GM23338 (cell line): ENCODE data around the gene LIX1L. TPM values are rescaled to one million over a fixed set of nuclear protein-coding genes. Genes with fewer than 3 reads are reported as not detected.

Experiments used
- ATAC-seq: fragments of 200-7000 bp; cut with Tn5 transposase; 3 replicates; pipeline ENCODE4 v1.9.1; 2020
- DNase-seq: peaks from one replicate; pipeline ENCODE4 v3.0.0-alpha.2; 2015; ENCODE audit warnings: low spot score
- H2AFZ ChIP-seq: fragments of 200-600 bp; sonication (generic); 2 replicates; pipeline ENCODE4 v1.8.0; 2016; ENCODE audit warnings: antibody characterized with exemption, mild to moderate bottlenecking, moderate library complexity
- H3F3A ChIP-seq: fragments of 200-600 bp; sonication (generic); replicated peaks from 2 replicates; pipeline ENCODE4 v1.8.0; 2017; ENCODE audit warnings: antibody characterized with exemption, mixed run types, low read depth
- H3K27ac ChIP-seq: fragments of 200-600 bp; sonication (generic); 2 replicates; pipeline ENCODE4 v1.6.1; 2016; ENCODE audit warnings: low read depth
- H3K27me3 ChIP-seq: fragments of 200-600 bp; sonication (generic); 2 replicates; pipeline ENCODE4 v1.8.0; 2016; ENCODE audit warnings: mild to moderate bottlenecking, mixed run types, moderate library complexity; ENCODE audit not compliant: insufficient read depth
- H3K36me3 ChIP-seq: fragments of 200-600 bp; sonication (generic); 2 replicates; pipeline ENCODE4 v1.8.0; 2016; ENCODE audit warnings: mild to moderate bottlenecking; ENCODE audit not compliant: insufficient read depth
- H3K4me1 ChIP-seq: fragments of 200-600 bp; sonication (generic); 2 replicates; pipeline ENCODE4 v1.8.0; 2016; ENCODE audit warnings: mild to moderate bottlenecking, moderate library complexity; ENCODE audit not compliant: insufficient read depth
- H3K4me2 ChIP-seq: fragments of 200-600 bp; sonication (generic); 2 replicates; pipeline ENCODE4 v1.7.1; 2017; ENCODE audit warnings: mixed run types
- H3K4me3 ChIP-seq: fragments of 200-600 bp; sonication (generic); 2 replicates; pipeline ENCODE4 v1.6.1; 2016; ENCODE audit warnings: mixed run types
- H3K79me2 ChIP-seq: fragments of 200-600 bp; sonication (generic); replicated peaks from 2 replicates; pipeline ENCODE4 v1.8.0; 2017; ENCODE audit warnings: mild to moderate bottlenecking; ENCODE audit not compliant: insufficient read depth
- H3K9me2 ChIP-seq: fragments of 200-600 bp; sonication (generic); 2 replicates; pipeline ENCODE4 v1.8.0; 2017; ENCODE audit not compliant: insufficient read depth
- H4K20me1 ChIP-seq: fragments of 200-600 bp; sonication (generic); replicated peaks from 2 replicates; pipeline ENCODE4 v1.8.0; 2017; ENCODE audit warnings: mild to moderate bottlenecking; ENCODE audit not compliant: insufficient read depth
- H3K27ac Mint-ChIP-seq: 2 replicates; pipeline ENCODE4 v1.8.0; 2020; ENCODE audit warnings: inconsistent platforms, mild to moderate bottlenecking, moderate library complexity, mixed read lengths
- H3K27me3 Mint-ChIP-seq: 3 replicates; pipeline ENCODE4 v1.8.0; 2022; ENCODE audit warnings: low read depth, mild to moderate bottlenecking, moderate library complexity, mixed read lengths, inconsistent platforms; ENCODE audit not compliant: insufficient read depth, poor library complexity
- H3K36me3 Mint-ChIP-seq: 3 replicates; pipeline ENCODE4 v1.8.0; 2021; ENCODE audit warnings: low read depth, mild to moderate bottlenecking, inconsistent platforms, moderate library complexity, mixed read lengths
- H3K4me1 Mint-ChIP-seq: 3 replicates; pipeline ENCODE4 v1.8.0; 2020; ENCODE audit warnings: mild to moderate bottlenecking, inconsistent platforms, mixed read lengths
- H3K4me3 Mint-ChIP-seq: 3 replicates; pipeline ENCODE4 v1.8.0; 2021; ENCODE audit warnings: moderate library complexity, mild to moderate bottlenecking, inconsistent platforms, mixed read lengths
- H3K9me3 Mint-ChIP-seq: 3 replicates; pipeline ENCODE4 v1.8.0; 2020; ENCODE audit warnings: moderate library complexity, mild to moderate bottlenecking, inconsistent platforms, mixed read lengths
- CREB1 ChIP-seq: fragments of 250-450 bp; sonication (Bioruptor Pico); IDR thresholded peaks from 2 replicates; pipeline ENCODE4 v1.5.0; 2020; ENCODE audit warnings: low read depth, mild to moderate bottlenecking, moderate library complexity
- CTCF ChIP-seq, 2 experiments: fragments of 200-600 bp in 1 of 2; sonication (generic) in 1 of 2; conservative IDR thresholded peaks; 2 replicates each; pipeline versions ENCODE4 v1.5.1 to v1.6.1; 2016 to 2017; ENCODE audit warnings: antibody characterized with exemption in 2 of 2, low read depth in 2 of 2, mild to moderate bottlenecking in 2 of 2, moderate library complexity in 1 of 2
- EZH2 ChIP-seq: fragments of 200-600 bp; sonication (generic); IDR thresholded peaks from one replicate; pipeline ENCODE4 v1.8.0; 2017; ENCODE audit warnings: antibody characterized with exemption, mild to moderate bottlenecking, low read depth; ENCODE audit not compliant: unreplicated experiment
- POLR2AphosphoS5 ChIP-seq: IDR thresholded peaks from 2 replicates; pipeline ENCODE4 v1.6.1; 2016; ENCODE audit warnings: antibody characterized with exemption, low read depth
- ZNF331 ChIP-seq: fragments of 250-450 bp; sonication (Bioruptor Pico); IDR thresholded peaks from 2 replicates; pipeline ENCODE4 v1.5.0; 2020; ENCODE audit warnings: low read depth, mild to moderate bottlenecking, moderate library complexity
- ZNF462 ChIP-seq: fragments of 250-450 bp; sonication (Bioruptor Pico); IDR thresholded peaks from 2 replicates; pipeline ENCODE4 v1.5.0; 2020; ENCODE audit warnings: mild to moderate bottlenecking, moderate library complexity
- polyA plus RNA-seq: library from polyadenylated mRNA; unstranded; fragments of >200 nt; fragmentation: Nextera tagmentation; extraction: Ambion mirVana; gene quantifications from 2 replicates; pipeline ENCODE4 v1.2.1, GENCODE V29; 2016
- total RNA-seq: library from RNA; depleted of rRNA; stranded (reverse); fragments of >200 nt; shearing (Covaris generic); gene quantifications from 2 replicates; pipeline ENCODE4 v1.2.3, GENCODE V29; 2014

LIX1L gene
- total and polyA plus RNA-seq, 2 experiments from 2014 or later: 0.76 to 2.6 TPM

- TF ChIP-seq ZNF462 (CRISPR knock-in tag): no peak
Measured at GRCh38 chr1:145961109-145961424, 3.2 kb upstream of the LIX1L start (continued).

GRCh38 chr1:145960468-145961108 lies 2.8 kb upstream of the LIX1L start:
- peak; percentile 92 for DNase-seq
- Histone ChIP-seq H3K4me1 (peaks cover 32% of the 10 kb centered on the region), H3K27ac (no peak overlapping the region), H3K9me2 (no peaks in the 10 kb centered on the region), H3K36me3 (no peaks in the 10 kb centered on the region), H3K79me2 (no peaks in the 10 kb centered on the region), H3F3A (peaks cover 4% of the 10 kb centered on the region; the same call in 1 of the 2 replicates), H3K27me3 (peaks cover 77% of the 10 kb centered on the region), H3K4me3 (peak overlapping the region; percentile 90), H2AFZ (peak overlapping the region; percentile 93), H3K4me2 (peak overlapping the region; percentile 93), H4K20me1 (no peaks in the 10 kb centered on the region)
- H3K27me3 Mint-ChIP-seq: peaks cover 72% of the 10 kb centered on the region
- TF ChIP-seq CTCF (conservative IDR thresholded peaks at IDR 0.05; ENCODE audit: low read depth in 2 of 2) (no peak), POLR2AphosphoS5 (peak; percentile 73), EZH2 (peak; percentile 78), CREB1 (CRISPR knock-in tag) (peak; percentile 83), ZNF331 (CRISPR knock-in tag) (no peak)
- H3K4me3 Mint-ChIP-seq: peak overlapping the region; percentile 95
- no peak overlapping the region for H3K27ac Mint-ChIP-seq
- ATAC-seq: peak; percentile 56
- H3K4me1 Mint-ChIP-seq: peaks cover 33% of the 10 kb centered on the region
- peaks cover 2% of the 10 kb centered on the region; the same call in 2 of the 3 replicates for H3K9me3 Mint-ChIP-seq
- H3K36me3 Mint-ChIP-seq: no peaks in the 10 kb centered on the region; the same call in 2 of the 3 replicates
